HEK293T (cell line): ENCODE data around the gene MMGT1.

Experiments
- BHLHE40 ChIP-seq: fragments of 450-650 bp; IDR thresholded peaks from 2 replicates; pipeline ENCODE4 v1.6.1; 2016; ENCODE audit warnings: mild to moderate bottlenecking, moderate library complexity, borderline replicate concordance
- FOXA1 ChIP-seq: fragments of 450-650 bp; IDR thresholded peaks from 2 replicates; pipeline ENCODE4 v1.6.1; 2016; ENCODE audit warnings: mild to moderate bottlenecking
- FOXK2 ChIP-seq: fragments of 450-650 bp; IDR thresholded peaks from 2 replicates; pipeline ENCODE4 v1.6.1; 2016; ENCODE audit warnings: mild to moderate bottlenecking
- FOXM1 ChIP-seq: fragments of 450-650 bp; IDR thresholded peaks from 2 replicates; pipeline ENCODE4 v1.6.1; 2017; ENCODE audit warnings: mild to moderate bottlenecking, borderline replicate concordance
- L3MBTL2 ChIP-seq: fragments of 450-650 bp; conservative IDR thresholded peaks from 2 replicates; pipeline ENCODE4 v1.6.1; 2016; ENCODE audit warnings: mild to moderate bottlenecking
- NFRKB ChIP-seq: fragments of 450-650 bp; IDR thresholded peaks from 2 replicates; pipeline ENCODE4 v1.6.1; 2016; ENCODE audit warnings: mild to moderate bottlenecking, moderate library complexity
- SP1 ChIP-seq: fragments of 450-650 bp; IDR thresholded peaks from 2 replicates; pipeline ENCODE4 v1.6.1; 2017
- SUZ12 ChIP-seq: fragments of 450-650 bp; IDR thresholded peaks from 2 replicates; pipeline ENCODE4 v1.6.1; 2016; ENCODE audit warnings: mild to moderate bottlenecking
- TF ChIP-seq, protein P1 (sequence below): fragments of 450-650 bp; IDR thresholded peaks from 2 replicates; pipeline ENCODE4 v1.6.1; 2016

DNA sequence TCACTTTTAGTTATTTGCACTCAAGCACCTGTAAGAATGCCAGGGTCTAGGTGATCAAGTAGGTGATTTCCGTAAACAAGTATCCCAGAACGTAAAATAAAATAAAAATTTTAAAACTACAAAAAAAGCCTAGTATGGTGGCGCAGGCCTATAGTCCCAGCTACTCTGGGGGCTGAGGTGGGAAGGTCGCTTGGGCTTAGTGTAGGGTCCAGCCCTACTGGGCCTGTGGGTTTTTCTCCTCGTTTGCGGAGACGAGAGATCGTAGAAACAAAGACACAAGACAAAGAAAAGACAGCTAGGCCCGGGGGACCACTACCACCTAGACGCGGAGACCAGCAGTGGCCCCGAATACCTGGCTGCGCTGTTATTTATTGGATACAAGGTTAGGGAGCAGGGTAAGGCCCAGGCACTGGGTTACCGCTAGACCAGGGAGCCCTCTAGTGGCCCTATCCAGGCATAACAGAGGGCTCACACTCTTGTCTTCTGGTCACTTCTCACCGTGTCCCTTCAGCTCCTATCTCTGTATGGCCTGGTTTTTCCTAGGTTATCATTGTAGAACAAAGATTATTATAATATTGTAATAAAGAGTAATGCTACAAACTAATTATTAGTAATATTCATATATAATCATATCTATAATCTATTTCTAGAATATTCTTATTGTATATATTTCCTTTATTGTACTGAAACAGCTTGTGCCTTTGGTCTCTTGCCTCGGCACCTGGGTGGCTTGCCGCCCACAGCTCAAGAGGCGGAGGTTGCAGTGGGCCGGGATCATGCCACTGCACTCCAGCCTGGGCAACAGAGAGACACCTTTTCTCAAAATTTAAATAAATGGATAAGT lies 41.9 kb downstream of the MMGT1 start:
- TF ChIP-seq FOXK2 (no peak), SP1 (no peak), L3MBTL2 (no peak), NFRKB (no peak), SUZ12 (no peak), BHLHE40 (no peak), FOXM1 (no peak), FOXA1 (no peak)
- TF ChIP-seq, protein P1, sequence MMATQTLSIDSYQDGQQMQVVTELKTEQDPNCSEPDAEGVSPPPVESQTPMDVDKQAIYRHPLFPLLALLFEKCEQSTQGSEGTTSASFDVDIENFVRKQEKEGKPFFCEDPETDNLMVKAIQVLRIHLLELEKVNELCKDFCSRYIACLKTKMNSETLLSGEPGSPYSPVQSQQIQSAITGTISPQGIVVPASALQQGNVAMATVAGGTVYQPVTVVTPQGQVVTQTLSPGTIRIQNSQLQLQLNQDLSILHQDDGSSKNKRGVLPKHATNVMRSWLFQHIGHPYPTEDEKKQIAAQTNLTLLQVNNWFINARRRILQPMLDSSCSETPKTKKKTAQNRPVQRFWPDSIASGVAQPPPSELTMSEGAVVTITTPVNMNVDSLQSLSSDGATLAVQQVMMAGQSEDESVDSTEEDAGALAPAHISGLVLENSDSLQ = no peak
